ENCODE data around the gene ROS1.
A peak's percentile ranks its signal among the peaks of the same experiment; 100 is the strongest.

The ROS1 gene

GRCh38 chr6:117306227-117306790, 119.4 kb downstream of the ROS1 start:
- DNase-seq, result no peak

GRCh38 chr6:117304446-117304845, 121.3 kb downstream of the ROS1 start:
- DNase-seq, result no peak

GRCh38 chr6:117303323-117303722, 122.4 kb downstream of the ROS1 start:
- no peak for DNase-seq

GRCh38 chr6:117298941-117299340, 126.8 kb downstream of the ROS1 start:
- peak; percentile 1 for DNase-seq

GRCh38 chr6:117290173-117290846, 135.4 kb downstream of the ROS1 start:
- DNase-seq, result no peak

- no peak for DNase-seq
Observed at GRCh38 chr6:117288083-117288715, 137.5 kb downstream of the ROS1 start.

- no peak for DNase-seq
Observed at GRCh38 chr6:117280922-117281321, 144.8 kb downstream of the ROS1 start.

- DNase-seq, result no peak
Observed at GRCh38 chr6:117276778-117277316, 148.9 kb downstream of the ROS1 start.

- no peak for DNase-seq
Observed at GRCh38 chr6:117275711-117276110, 150.0 kb downstream of the ROS1 start.

GRCh38 chr6:117275205-117275604, 150.5 kb downstream of the ROS1 start:
- no peak for DNase-seq

GRCh38 chr6:117272891-117273290, 152.9 kb downstream of the ROS1 start:
- DNase-seq, result no peak

- peak; percentile 46 for DNase-seq
Observed at GRCh38 chr6:117272032-117272866, 153.5 kb downstream of the ROS1 start.

- no peak for DNase-seq
Observed at GRCh38 chr6:117270843-117271507, 154.8 kb downstream of the ROS1 start.

- no peak for DNase-seq
Observed at GRCh38 chr6:117270055-117270842, 155.5 kb downstream of the ROS1 start.

- DNase-seq, result no peak
Observed at GRCh38 chr6:117269638-117270054, 156.1 kb downstream of the ROS1 start.

- DNase-seq, result no peak
Observed at GRCh38 chr6:117268924-117269323, 156.8 kb downstream of the ROS1 start.

GRCh38 chr6:117267766-117268534, 157.8 kb downstream of the ROS1 start:
- DNase-seq, result no peak

- no peak for DNase-seq
Observed at GRCh38 chr6:117267054-117267347, 158.7 kb downstream of the ROS1 start.

- DNase-seq, result no peak
Observed at GRCh38 chr6:117266257-117267053, 159.3 kb downstream of the ROS1 start.

All from fibroblast of skin of right biceps (primary cell).